Endothelial cell of hepatic sinusoid (primary cell): ENCODE measurements around the gene CD5L.

Experiments
- in situ Hi-C: cut with HindIII; loops from 2 replicates; pipeline ENCODE4 v1.10.0; 2017; ENCODE audit warnings: low sequenced_read_pairs

The CD5L gene

GRCh38 chr1:157841708-157842107, at the start of gene CD5L:
TSS of gene CD5L (minus strand) at chr1:157841808. CDS start at chr1:157841701, 107 bp downstream.
- in situ Hi-C loops: no loop called here

- in situ Hi-C loops: no loop called here
Measured at GRCh38 chr1:157882580-157882979, 41.0 kb upstream of the CD5L start.

GRCh38 chr1:157880621-157881020, 39.0 kb upstream of the CD5L start:
- in situ Hi-C loops: no loop called here

- in situ Hi-C loops: no loop called here
Measured at GRCh38 chr1:157878059-157878458, 36.5 kb upstream of the CD5L start.

GRCh38 chr1:157870490-157870889, 28.9 kb upstream of the CD5L start:
- in situ Hi-C loops: no loop called here

GRCh38 chr1:157868654-157869053, 27.0 kb upstream of the CD5L start:
- in situ Hi-C loops: no loop called here

- in situ Hi-C loops: no loop called here
Measured at GRCh38 chr1:157862114-157863070, 20.8 kb upstream of the CD5L start.

- in situ Hi-C loops: no loop called here
Measured at GRCh38 chr1:157856538-157856937, 14.9 kb upstream of the CD5L start.

- in situ Hi-C loops: no loop called here
Measured at GRCh38 chr1:157852476-157852875, 10.9 kb upstream of the CD5L start.

- in situ Hi-C loops: no loop called here
Measured at GRCh38 chr1:157849229-157849875, 7.7 kb upstream of the CD5L start.

- in situ Hi-C loops: no loop called here
Measured at GRCh38 chr1:157844089-157844830, 2.7 kb upstream of the CD5L start.

GRCh38 chr1:157842939-157843338, 1.3 kb upstream of the CD5L start:
- in situ Hi-C loops: no loop called here

GRCh38 chr1:157838966-157839365, 2.6 kb downstream of the CD5L start:
- in situ Hi-C loops: no loop called here

GRCh38 chr1:157834430-157834829, 7.2 kb downstream of the CD5L start:
- in situ Hi-C loops: no loop called here

- in situ Hi-C loops: no loop called here
Measured at GRCh38 chr1:157833145-157833544, 8.5 kb downstream of the CD5L start.

- in situ Hi-C loops: no loop called here
Measured at GRCh38 chr1:157831968-157832626, 9.5 kb downstream of the CD5L start.

- in situ Hi-C loops: no loop called here
Measured at GRCh38 chr1:157830887-157831286, 10.7 kb downstream of the CD5L start.

GRCh38 chr1:157829711-157830110, 11.9 kb downstream of the CD5L start:
- in situ Hi-C loops: no loop called here

- in situ Hi-C loops: no loop called here
Measured at GRCh38 chr1:157829210-157829609, 12.4 kb downstream of the CD5L start.

- in situ Hi-C loops: no loop called here
Measured at GRCh38 chr1:157820299-157820698, 21.3 kb downstream of the CD5L start.

GRCh38 chr1:157819896-157820295, 21.7 kb downstream of the CD5L start, which contains the start of gene FCRL1:
TSS of gene FCRL1 (minus strand) at chr1:157820120. CDS start at chr1:157820037, 83 bp downstream.
- in situ Hi-C loops: no loop called here
